HG02610 (cell line): Measurements from ENCODE around the gene PIM2.

Experiments used
- ATAC-seq: cut with Tn5 transposase; IDR thresholded peaks from one replicate; pipeline ENCODE4 v1.9.1; 2021; ENCODE audit warnings: mild to moderate bottlenecking, moderate library complexity; ENCODE audit not compliant: unreplicated experiment

Gene PIM2

GRCh38 chrX:48918643-48919340, at the start of gene PIM2:
PIM2 (minus strand) TSS chrX:48919024; CDS start chrX:48918834, 190 bp downstream.
- ATAC-seq: peak; percentile 87

- ATAC-seq: no peak
These were observed 49.6 kb upstream of the PIM2 start for GRCh38 chrX:48968377-48968776.

- no peak for ATAC-seq
These were observed 48.2 kb upstream of the PIM2 start for GRCh38 chrX:48966796-48967579.

GRCh38 chrX:48965959-48966358, 47.1 kb upstream of the PIM2 start:
- no peak for ATAC-seq

GRCh38 chrX:48961585-48962091, 42.8 kb upstream of the PIM2 start:
- no peak for ATAC-seq

GRCh38 chrX:48960291-48960690, 41.5 kb upstream of the PIM2 start:
- no peak for ATAC-seq

- ATAC-seq: no peak
These were observed 39.8 kb upstream of the PIM2 start for GRCh38 chrX:48958635-48959094.

GRCh38 chrX:48957827-48958634, 39.2 kb upstream of the PIM2 start:
- peak; percentile 88 for ATAC-seq

GRCh38 chrX:48957477-48957826, 38.6 kb upstream of the PIM2 start, which contains the start of gene OTUD5:
OTUD5 (minus strand) TSS chrX:48957607; CDS start chrX:48957570, 37 bp downstream.
- peak; percentile 31 for ATAC-seq

GRCh38 chrX:48956728-48957414, 38.0 kb upstream of the PIM2 start:
- ATAC-seq: no peak

GRCh38 chrX:48948589-48948988, 29.8 kb upstream of the PIM2 start:
- ATAC-seq: no peak

GRCh38 chrX:48945517-48946348, 26.9 kb upstream of the PIM2 start:
- no peak for ATAC-seq

GRCh38 chrX:48942895-48943294, 24.1 kb upstream of the PIM2 start:
- no peak for ATAC-seq

GRCh38 chrX:48940404-48940955, 21.7 kb upstream of the PIM2 start:
- ATAC-seq: no peak

- peak; percentile 31 for ATAC-seq
These were observed 20.9 kb upstream of the PIM2 start for GRCh38 chrX:48939524-48940228.

- ATAC-seq: peak; percentile 43
These were observed 20.0 kb upstream of the PIM2 start for GRCh38 chrX:48938721-48939425.

GRCh38 chrX:48937054-48937907, 18.5 kb upstream of the PIM2 start:
- ATAC-seq: peak; percentile 52
